Brain microvascular endothelial cell (primary cell): Measurements from ENCODE around the gene ADSS2.

ENCODE experiments used
- DNase-seq: peaks from one replicate; pipeline ENCODE4 v3.0.0-alpha.2; 2020
- H3K27ac ChIP-seq: fragments of 250-450 bp; sonication (Bioruptor Pico); 2 replicates; pipeline ENCODE4 v1.5.1; 2020; ENCODE audit warnings: mild to moderate bottlenecking, moderate library complexity
- H3K27me3 ChIP-seq: fragments of 250-450 bp; sonication (Bioruptor Pico); replicated peaks from 2 replicates; pipeline ENCODE4 v1.5.1; 2020; ENCODE audit warnings: mild to moderate bottlenecking
- H3K36me3 ChIP-seq: fragments of 250-450 bp; sonication (Bioruptor Pico); replicated peaks from 2 replicates; pipeline ENCODE4 v1.5.1; 2020; ENCODE audit warnings: mild to moderate bottlenecking
- H3K4me3 ChIP-seq: 2 replicates; pipeline ENCODE4 v1.5.1; 2011; ENCODE audit warnings: low read depth, mild to moderate bottlenecking, control low read depth, low read length, moderate library complexity
- CTCF ChIP-seq: IDR thresholded peaks from 2 replicates; pipeline ENCODE4 v1.5.1; 2011; ENCODE audit warnings: low read depth, mild to moderate bottlenecking, moderate library complexity, low read length, control low read depth, inconsistent platforms; ENCODE audit errors: missing control alignments
- in situ Hi-C: cut with HindIII; loops from 2 replicates; pipeline ENCODE4 v1.10.0; 2017; ENCODE audit warnings: low sequenced_read_pairs, low pct_ligation_motif_present

Gene ADSS2

DNA sequence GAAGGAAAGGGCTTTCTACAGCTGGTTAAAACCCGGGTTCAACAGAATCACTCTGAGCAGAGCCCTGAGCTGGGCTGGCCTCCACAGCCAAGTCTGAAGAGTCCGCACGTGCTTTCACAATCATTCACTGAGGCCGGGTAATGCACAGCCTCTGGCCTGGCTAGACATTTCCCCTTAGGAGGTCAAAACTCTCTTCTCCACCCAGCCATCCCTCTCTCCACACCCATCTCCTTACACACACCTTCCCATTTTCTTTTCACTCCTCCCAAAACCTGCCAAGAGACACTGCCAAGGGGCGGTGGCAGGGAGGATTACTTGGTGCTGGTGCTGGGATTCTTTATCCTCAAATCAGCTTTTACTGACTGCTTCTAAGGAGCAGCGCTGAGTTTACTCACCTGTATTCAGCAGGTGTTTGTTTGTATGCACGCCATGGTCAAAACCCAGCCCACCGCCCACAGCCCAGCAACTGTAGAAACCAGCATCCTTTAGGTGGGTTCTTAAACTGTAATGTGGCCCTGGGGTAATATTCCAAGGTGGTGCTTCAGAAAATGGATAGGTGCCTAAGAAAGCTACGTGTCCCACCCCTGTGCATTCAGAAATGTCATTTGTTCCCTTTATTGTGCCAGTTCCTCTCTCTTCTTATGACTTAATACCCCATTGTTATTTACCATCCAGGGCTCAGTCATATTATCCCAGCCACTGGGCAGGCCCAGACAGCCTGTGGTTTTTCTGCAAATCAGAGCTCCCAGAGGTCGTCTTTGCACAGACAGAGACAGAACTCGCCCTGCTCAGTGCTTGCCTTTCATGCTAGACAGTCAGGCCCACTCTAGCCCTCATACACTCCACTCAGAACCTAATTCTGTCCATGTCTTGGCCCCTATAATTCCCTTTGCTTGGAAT, 80.2 kb downstream of the ADSS2 start:
- Histone ChIP-seq H3K36me3 (no peaks in the 10 kb centered on the region), H3K4me3 (no peak overlapping the region), H3K27ac (no peak overlapping the region), H3K27me3 (no peaks in the 10 kb centered on the region)
- in situ Hi-C loops = no loop called here
- DNase-seq = no peak
- TF ChIP-seq CTCF = no peak

- no peak for TF ChIP-seq CTCF
- DNase-seq = no peak
- Histone ChIP-seq H3K4me3 (no peak overlapping the region), H3K27me3 (no peaks in the 10 kb centered on the region), H3K36me3 (no peaks in the 10 kb centered on the region), H3K27ac (no peak overlapping the region)
- in situ Hi-C loops = no loop called here
Measured at GRCh38 chr1:244370060-244370637, 81.6 kb downstream of the ADSS2 start.

DNA sequence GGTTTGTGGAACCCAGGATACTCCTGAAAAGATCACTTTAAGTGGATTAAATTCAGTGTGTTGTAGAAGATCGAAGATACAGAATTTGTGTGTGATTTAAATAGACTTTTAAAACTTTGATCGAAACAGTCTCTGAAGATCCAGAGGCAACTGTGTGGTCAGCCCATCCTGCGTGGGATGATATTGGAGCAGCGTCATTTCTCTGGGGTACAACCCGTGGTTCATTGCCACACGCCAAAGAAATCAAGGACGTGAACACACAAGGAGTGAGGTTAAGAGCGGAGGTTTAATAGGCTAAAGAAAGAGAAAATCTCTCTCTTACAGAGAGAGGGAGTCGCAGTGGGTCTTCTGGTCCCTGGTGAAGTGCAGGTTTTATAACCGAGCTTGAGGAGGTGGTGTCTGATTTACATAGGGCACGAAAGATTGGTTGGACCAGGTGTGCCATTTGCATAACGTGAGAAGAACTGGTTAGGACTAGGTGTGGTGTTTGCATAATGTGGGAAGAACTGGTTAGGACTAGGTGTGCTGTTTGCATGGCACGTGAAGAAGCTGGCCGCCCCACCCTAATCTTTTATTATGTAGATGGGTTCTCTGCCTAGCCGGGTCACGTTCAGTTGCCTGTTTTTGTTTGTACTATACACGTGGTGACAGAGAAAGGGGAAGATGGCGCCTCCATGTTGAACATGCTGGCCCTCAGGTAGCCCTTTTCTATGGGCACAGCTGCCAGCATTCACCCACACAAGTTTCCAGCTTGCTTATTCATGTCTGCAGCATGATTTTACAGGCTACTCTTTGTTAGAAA, 82.3 kb downstream of the ADSS2 start:
- TF ChIP-seq CTCF = no peak
- in situ Hi-C loops = no loop called here

GRCh38 chr1:244368279-244368678, 83.4 kb downstream of the ADSS2 start:
- Histone ChIP-seq H3K27me3 (no peaks in the 10 kb centered on the region), H3K27ac (no peak overlapping the region), H3K4me3 (no peak overlapping the region), H3K36me3 (no peaks in the 10 kb centered on the region)
- in situ Hi-C loops = no loop called here
- no peak for TF ChIP-seq CTCF
- no peak for DNase-seq

More for the DNA sequence above, 82.3 kb downstream of the ADSS2 start:
- H3K36me3 ChIP-seq = no peaks in the 10 kb centered on the region
- H3K27ac ChIP-seq = no peak overlapping the region
- no peak overlapping the region for H3K4me3 ChIP-seq
- H3K27me3 ChIP-seq = no peaks in the 10 kb centered on the region
- no peak for DNase-seq

DNA sequence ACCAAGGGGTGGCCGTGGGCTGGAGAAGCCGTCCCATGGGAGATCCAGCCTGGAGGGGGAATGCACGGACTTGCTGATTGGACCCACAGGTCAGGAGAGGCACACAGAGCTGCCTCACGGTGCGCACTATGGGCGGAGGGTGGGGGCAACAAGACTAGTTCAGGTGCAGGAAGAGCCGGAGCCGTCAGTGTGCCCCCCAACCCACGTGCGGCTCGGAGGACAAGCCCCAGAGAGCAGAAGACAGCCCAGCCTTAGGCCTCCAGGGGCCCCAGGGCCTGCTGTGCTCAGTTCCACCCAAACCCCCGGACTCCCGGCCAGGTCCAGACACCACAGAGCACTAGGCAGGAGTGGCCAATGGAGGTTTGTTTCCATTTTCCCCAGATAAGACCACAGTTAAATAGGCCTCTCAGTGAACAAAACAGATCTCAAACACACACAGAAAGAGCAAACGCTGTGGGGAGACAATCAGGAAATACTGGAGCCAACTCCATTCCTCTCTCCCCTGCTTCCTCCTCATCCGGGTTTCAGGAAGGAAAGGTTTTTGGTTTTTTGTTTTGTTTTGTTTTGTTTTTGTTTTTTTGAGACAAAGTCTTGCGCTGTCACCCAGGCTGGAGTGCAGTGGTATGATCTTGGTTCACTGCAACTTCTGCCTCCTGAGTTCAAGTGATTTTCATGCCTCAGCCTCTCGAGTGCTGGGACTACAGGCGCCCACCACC, 84.2 kb downstream of the ADSS2 start:
- no peak for DNase-seq
- Histone ChIP-seq H3K36me3 (no peaks in the 10 kb centered on the region), H3K27ac (no peak overlapping the region), H3K4me3 (no peak overlapping the region), H3K27me3 (no peaks in the 10 kb centered on the region)
- TF ChIP-seq CTCF = no peak
- in situ Hi-C loops = no loop called here
